Measurements from ENCODE around the gene GSTO1.

Gene GSTO1

GRCh38 chr10:104307576-104308438 lies 53.1 kb downstream of the GSTO1 start:
- no peak for DNase-seq

GRCh38 chr10:104308439-104308903 lies 53.8 kb downstream of the GSTO1 start:
- DNase-seq, result peak; percentile 42

DNA sequence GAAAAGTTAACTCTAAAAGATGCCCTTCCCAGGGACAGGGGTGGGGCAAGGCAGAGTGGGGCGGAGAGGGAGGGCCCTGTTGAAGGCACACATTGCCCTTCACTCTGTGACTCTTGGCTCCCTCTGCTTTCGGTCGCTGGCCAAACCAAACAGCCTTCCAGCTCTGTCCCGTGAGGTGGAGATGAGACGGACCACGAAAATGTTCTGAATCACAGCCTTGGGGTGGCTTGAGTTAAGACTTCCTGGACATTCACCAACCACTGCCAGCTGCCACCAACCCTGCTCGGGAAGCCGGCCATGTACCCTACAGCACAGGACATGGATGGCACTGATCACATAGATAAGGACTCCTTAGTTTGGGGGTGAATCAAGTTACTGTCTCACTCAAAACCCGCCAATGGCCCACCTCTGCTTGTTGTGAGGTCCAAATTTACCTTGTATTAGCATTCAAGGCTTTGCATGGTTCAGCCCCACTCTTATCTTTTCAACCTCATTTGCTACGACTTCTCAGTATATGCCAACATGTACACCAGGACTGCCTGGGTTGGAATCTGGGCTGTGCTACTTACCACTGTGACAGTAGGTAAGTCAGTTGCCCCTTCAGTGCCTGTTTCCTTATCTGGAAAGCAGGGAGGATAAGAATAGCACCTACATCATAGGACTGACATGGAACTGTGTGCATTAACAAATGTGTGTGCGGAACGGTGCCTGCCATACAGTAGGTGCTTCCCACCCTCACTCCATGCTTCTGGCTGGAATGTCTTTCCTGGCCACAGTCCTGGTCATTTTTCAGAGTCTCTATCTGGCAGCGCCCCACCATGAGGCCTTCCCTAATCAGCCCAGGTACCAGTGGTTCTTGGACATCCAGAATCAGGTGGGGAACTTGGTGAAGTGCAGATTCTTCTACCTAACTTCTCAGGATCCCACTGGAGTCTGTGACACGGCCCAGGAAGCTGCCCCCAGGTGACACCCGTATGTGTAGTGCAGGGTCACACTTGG lies 55.6 kb downstream of the GSTO1 start:
- DNase-seq, result no peak

DNA sequence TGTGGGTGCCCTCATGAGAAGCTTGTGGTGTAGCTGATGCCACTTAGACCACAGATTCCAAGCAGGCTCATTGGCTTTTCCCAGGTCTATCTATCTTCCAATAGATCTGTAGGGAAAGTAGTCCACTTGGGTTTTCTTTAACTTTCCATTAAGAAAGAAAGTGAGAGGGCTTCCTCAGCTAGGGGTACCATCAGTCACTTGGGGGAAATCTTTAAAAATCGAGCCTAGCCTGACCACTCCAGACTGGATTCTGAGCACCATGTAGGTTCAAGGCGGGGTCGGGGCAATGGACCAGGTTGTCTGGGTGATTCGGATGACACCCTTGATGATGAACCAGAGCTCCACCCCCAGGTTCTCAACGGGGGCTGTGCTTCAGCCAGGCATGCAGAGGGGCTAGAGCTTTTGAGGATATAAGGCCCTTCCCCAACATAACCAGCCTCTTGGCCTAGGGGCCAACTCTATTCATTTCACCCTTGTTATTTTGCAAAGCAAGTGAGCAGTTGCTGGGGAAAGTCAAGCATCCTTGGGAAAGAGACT lies 56.6 kb downstream of the GSTO1 start:
- DNase-seq, result no peak

DNA sequence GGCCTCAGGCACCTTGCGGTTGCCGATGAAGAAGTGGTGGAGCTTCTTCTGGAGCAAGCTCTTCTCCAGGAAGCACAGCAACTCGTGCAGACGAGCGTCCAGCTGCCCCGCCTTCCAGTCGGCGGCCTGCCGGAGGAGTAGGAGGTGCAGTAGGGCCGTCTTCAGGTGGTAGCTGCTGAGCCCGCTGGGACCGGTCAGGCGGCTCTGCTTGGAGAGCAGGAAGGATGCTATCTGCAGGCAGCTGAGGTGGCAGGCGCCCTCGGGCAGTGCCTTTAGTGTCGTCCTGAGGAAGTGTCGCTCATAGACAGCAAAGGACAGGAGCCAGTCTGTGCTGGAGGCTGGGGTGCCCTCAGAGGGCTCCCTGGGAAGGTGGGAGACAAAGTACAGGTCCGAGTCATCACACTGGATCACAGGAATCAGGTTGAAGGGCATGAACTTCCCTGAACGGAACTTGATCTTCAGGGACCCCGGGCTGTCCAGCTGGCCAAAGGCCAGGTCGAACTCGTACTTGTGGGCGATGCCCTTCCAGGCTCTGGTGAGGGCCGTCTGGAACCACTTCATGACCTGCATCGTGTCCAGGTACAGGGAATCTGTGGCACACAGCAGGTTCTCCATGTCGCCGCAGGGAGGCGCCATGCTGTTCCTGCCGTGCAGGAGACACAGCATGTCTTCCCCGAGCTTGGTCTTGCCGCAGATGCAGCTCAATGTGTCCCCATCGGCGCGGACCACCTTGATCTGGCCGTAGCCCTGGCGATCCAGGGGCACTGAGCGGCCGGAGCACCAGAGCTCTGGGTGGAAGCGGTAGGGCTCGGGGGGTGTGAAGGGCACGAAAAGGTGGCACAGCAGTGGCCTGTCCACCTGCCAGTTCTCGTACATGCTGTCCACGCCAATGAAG lies 60.1 kb downstream of the GSTO1 start:
- no peak for DNase-seq

- DNase-seq, result no peak
Measured at GRCh38 chr10:104315486-104315921, 60.8 kb downstream of the GSTO1 start.

DNA sequence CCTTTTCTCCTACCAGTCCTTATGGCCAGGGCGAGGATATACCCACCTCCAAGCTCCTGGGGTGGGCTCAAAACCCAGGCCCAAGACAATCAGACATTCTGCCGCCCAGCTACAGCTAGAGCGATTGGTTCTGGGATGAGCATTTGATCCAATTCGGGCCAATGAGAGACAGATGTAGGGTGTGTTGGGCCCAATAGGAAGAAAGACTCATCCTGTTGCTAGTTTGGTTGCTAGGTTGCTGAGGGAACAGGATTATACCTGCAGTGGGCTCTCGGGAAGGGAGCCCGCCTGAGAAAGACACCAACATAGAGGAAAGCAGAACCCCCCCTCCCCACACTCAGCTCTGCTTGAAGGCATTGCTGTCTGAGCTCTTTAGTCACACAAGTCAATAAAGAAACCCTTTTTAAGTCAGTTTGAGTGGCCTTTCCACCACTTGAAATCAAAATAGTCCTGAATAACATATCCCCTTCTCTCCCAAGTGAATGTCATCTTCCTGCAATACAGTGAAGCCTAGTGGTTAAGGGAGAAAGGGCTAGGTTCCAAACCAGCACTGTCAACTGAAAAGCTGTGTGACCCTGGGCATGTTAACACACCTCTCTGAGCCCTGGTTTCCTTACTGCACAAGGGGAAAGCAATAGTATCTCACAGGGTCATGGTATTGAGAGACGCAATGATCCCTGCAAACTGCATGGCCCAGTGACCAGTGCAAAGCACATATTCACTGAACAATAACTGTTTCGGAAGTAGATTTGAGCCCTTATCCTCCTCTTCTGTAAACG lies 61.8 kb downstream of the GSTO1 start:
- DNase-seq, result no peak

All from CD4-positive, alpha-beta T cell treated with Interleukin-12 subunit alpha and Interleukin-12 subunit beta, for 1 hour (primary cell).